Keratinocyte (primary cell): Measurements from ENCODE around the gene REEP6. TPM values are rescaled to one million over a fixed set of nuclear protein-coding genes. Genes with fewer than 3 reads are reported as not detected.

Experiments
- DNase-seq: peaks from one replicate; pipeline ENCODE4 v3.0.0-alpha.2; 2011; ENCODE audit warnings: low read depth, missing footprints, low spot score
- FAIRE-seq: peaks from 2 replicates; lab custom pipeline; 2011; peaks lifted over from hg19 to GRCh38; lab: Jason Lieb, UNC
- H2AFZ ChIP-seq: 2 replicates; pipeline ENCODE4 v1.6.0; 2012; ENCODE audit warnings: low read length, control low read depth, inconsistent platforms; ENCODE audit not compliant: control insufficient read depth
- H3K27ac ChIP-seq: 2 replicates; pipeline ENCODE4 v1.5.1; 2011; ENCODE audit warnings: low read length; ENCODE audit not compliant: control insufficient read depth, insufficient read depth
- H3K27me3 ChIP-seq: 3 replicates; pipeline ENCODE4 v1.6.0; 2011; ENCODE audit warnings: low read length; ENCODE audit not compliant: control insufficient read depth, insufficient read depth; ENCODE audit errors: extremely low read depth
- H3K36me3 ChIP-seq, 2 experiments: 2 replicates in 1 of 2; 3 replicates in 1 of 2; pipeline ENCODE4 v1.5.1; 2011; ENCODE audit warnings: low read length in 2 of 2, mild to moderate bottlenecking in 1 of 2; ENCODE audit not compliant: control insufficient read depth in 2 of 2, insufficient read depth in 2 of 2; ENCODE audit errors: extremely low read depth in 1 of 2
- H3K4me1 ChIP-seq: 3 replicates; pipeline ENCODE4 v1.5.1; 2011; ENCODE audit warnings: low read length; ENCODE audit not compliant: control insufficient read depth, insufficient read depth; ENCODE audit errors: extremely low read depth
- H3K4me2 ChIP-seq: 3 replicates; pipeline ENCODE4 v1.6.0; 2011; ENCODE audit warnings: low read depth, low read length; ENCODE audit not compliant: control insufficient read depth, insufficient read depth; ENCODE audit errors: extremely low read depth
- H3K4me3 ChIP-seq, 3 experiments: fragments of 200-600 bp in 1 of 3; sonication (generic) in 1 of 3; 2 replicates in 2 of 3; 3 replicates in 1 of 3; pipeline ENCODE4 v1.5.1; 2011 to 2016; ENCODE audit warnings: low read length in 3 of 3, mild to moderate bottlenecking in 3 of 3, control low read depth in 2 of 3, inconsistent platforms in 1 of 3, low read depth in 1 of 3, mixed read lengths in 1 of 3, mixed run types in 1 of 3, moderate library complexity in 1 of 3; ENCODE audit not compliant: control insufficient read depth in 2 of 3, insufficient read depth in 2 of 3; ENCODE audit errors: extremely low read depth in 1 of 3
- H3K79me2 ChIP-seq: 2 replicates; pipeline ENCODE4 v1.6.0; 2012; ENCODE audit warnings: low read length; ENCODE audit not compliant: control insufficient read depth, insufficient read depth
- H3K9ac ChIP-seq: 3 replicates; pipeline ENCODE4 v1.6.0; 2011; ENCODE audit warnings: low read length; ENCODE audit not compliant: control insufficient read depth, insufficient read depth; ENCODE audit errors: extremely low read depth
- H3K9me1 ChIP-seq: 3 replicates; pipeline ENCODE4 v1.6.0; 2011; ENCODE audit warnings: low read length; ENCODE audit not compliant: control insufficient read depth, insufficient read depth; ENCODE audit errors: extremely low read depth
- H3K9me3 ChIP-seq: 2 replicates; pipeline ENCODE4 v1.5.1; 2012; ENCODE audit warnings: low read depth, low read length; ENCODE audit not compliant: control insufficient read depth
- H4K20me1 ChIP-seq: 3 replicates; pipeline ENCODE4 v1.6.0; 2011; ENCODE audit warnings: low read length; ENCODE audit not compliant: control insufficient read depth, insufficient read depth; ENCODE audit errors: extremely low read depth
- EZH2 ChIP-seq: IDR thresholded peaks from one replicate; pipeline ENCODE4 v1.6.1; 2012; ENCODE audit warnings: inconsistent platforms, mild to moderate bottlenecking, low read length, moderate library complexity
- dilution Hi-C: fragments of 300-500 bp; cut with MboI; formaldehyde crosslinking; loops from one replicate; pipeline ENCODE4 v1.7.0; 2020; ENCODE audit warnings: low sequenced_read_pairs; ENCODE audit not compliant: extremely low pct_ligation_motif_present
- polyA plus RNA-seq, 5 experiments: library from polyadenylated mRNA; depleted of rRNA in 3 of 5; stranded (reverse) in 3 of 5; stranded (forward) in 1 of 5; unstranded in 1 of 5; fragments of >200 nt; gene quantifications; 1 replicate in 1 of 5; 2 replicates in 3 of 5; 3 replicates in 1 of 5; pipeline versions ENCODE4 v1.2.1 to v1.2.3, GENCODE V29; 2011 to 2012; ENCODE audit warnings: missing spikeins in 2 of 5, low read depth in 1 of 5, low replicate concordance in 1 of 5
- TF ChIP-seq, protein P1 (sequence below), 3 experiments: IDR thresholded peaks in 1 of 3; conservative IDR thresholded peaks in 1 of 3; optimal IDR thresholded peaks in 1 of 3; 2 replicates in 2 of 3; 3 replicates in 1 of 3; pipeline versions ENCODE3 to v1.5.1; 2011; ENCODE audit warnings: low read length in 3 of 3, mild to moderate bottlenecking in 3 of 3, moderate library complexity in 2 of 3, control low read depth in 1 of 3, inconsistent platforms in 1 of 3; ENCODE audit not compliant: insufficient read depth in 2 of 3; ENCODE audit errors: extremely low read depth in 1 of 3

REEP6 gene
- polyA plus RNA-seq, 1 donor (not counting 4 experiments of a cell fraction or from before 2014, with no cell fraction given), result 1.2 TPM

DNA sequence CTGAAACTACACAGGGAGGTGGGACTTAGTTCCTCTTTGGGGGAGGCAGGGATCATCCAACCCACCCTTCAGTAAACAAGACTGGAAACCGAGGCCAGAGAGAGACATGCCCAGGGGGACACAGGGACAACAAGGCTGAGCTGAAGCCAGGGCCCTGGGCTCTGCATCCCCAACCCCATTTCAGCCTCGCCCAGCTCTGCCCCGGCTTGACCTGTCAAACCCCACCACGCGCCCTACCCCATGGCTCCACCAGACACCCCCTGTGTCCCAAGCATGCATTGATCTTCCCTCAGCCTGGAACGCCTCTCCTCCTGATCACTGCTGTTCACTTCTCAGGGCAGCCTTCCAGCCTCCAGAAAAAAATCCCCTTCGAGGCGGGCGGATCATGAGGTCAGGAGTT is 43.0 kb upstream of the REEP6 start:
- no peak overlapping the region for H3K4me3 ChIP-seq
- H3K27me3 ChIP-seq, result peaks cover 73% of the 10 kb centered on the region

DNA sequence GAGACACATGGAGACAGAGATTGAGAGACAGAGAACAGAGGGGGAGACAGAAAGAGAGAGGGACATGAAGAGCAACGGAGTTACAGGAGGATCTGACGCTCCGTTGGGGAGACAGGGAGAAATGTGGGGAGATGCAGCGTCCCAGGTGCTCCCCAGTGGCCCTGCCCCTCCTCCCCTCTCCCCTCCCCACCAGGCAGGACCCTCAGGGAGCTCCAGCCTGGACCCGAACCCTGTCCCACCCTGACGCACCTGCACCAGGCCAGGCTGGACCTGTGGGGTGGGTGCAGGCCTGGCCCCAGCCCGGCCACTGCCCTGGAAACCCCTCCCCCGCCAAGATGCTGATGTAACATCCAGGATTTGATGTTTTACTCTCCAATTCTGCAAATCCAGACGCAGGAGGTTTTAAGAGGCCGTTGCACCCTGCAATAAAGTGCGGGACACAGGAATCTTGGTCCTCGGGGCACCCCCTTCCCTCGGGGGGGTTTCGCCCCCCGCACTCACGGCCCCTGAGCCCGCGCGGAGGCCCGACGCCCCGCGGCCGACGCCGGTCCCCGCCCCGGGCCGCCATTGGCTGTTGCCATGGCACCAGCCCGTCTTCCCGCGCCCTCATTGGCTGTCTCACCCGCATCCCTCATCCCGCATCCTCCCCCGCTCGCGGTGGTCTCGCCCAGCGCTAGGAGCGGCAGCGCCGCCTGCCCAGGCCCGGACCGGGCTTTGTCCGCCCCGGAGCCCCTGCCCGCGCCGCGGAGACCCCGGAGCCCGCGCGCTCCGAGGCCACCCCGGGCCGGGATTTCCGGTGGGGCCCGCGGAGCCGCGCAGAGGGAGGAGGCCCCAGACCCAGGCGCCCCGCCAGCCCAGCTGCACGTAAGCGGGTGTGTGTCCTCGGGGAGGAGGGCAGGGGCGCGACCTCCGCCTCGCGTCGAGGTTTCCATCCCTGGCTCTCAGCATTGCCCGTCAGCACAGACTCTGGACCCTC is 41.2 kb upstream of the REEP6 start, which contains the start of gene APC2:
APC2 (plus strand) TSS at position 655 of the 976 bp plus-strand sequence. CDS start 2,881 bp downstream, outside the sequence.
- TF ChIP-seq, protein P1, sequence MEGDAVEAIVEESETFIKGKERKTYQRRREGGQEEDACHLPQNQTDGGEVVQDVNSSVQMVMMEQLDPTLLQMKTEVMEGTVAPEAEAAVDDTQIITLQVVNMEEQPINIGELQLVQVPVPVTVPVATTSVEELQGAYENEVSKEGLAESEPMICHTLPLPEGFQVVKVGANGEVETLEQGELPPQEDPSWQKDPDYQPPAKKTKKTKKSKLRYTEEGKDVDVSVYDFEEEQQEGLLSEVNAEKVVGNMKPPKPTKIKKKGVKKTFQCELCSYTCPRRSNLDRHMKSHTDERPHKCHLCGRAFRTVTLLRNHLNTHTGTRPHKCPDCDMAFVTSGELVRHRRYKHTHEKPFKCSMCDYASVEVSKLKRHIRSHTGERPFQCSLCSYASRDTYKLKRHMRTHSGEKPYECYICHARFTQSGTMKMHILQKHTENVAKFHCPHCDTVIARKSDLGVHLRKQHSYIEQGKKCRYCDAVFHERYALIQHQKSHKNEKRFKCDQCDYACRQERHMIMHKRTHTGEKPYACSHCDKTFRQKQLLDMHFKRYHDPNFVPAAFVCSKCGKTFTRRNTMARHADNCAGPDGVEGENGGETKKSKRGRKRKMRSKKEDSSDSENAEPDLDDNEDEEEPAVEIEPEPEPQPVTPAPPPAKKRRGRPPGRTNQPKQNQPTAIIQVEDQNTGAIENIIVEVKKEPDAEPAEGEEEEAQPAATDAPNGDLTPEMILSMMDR (optimal IDR thresholded peaks at IDR 0.05 in 1 of 3, IDR thresholded peaks at IDR 0.05 in 1 of 3, conservative IDR thresholded peaks at IDR 0.05 in 1 of 3; ENCODE audit: extremely low read depth in 1 of 3, insufficient read depth in 2 of 3, low read length in 3 of 3), result no peak
- TF ChIP-seq EZH2, result peak; percentile 62
- H3K27ac ChIP-seq, result no peak within 1 kb of the TSS
- H3K36me3 ChIP-seq, result no peaks in the 10 kb centered on the region
- no peaks in the 10 kb centered on the region for H3K79me2 ChIP-seq
- no peaks in the 10 kb centered on the region for H3K9me1 ChIP-seq
- no peak within 1 kb of the TSS for H3K4me3 ChIP-seq
- no peaks in the 10 kb centered on the region for H3K9me3 ChIP-seq
- dilution Hi-C loops, result no loop called here
- DNase-seq, result no peak
- no peak within 1 kb of the TSS for H3K9ac ChIP-seq
- no peak within 1 kb of the TSS for H2AFZ ChIP-seq
- no peak within 1 kb of the TSS for H3K4me2 ChIP-seq
- H4K20me1 ChIP-seq, result no peaks in the 10 kb centered on the region
- H3K27me3 ChIP-seq, result peaks cover 84% of the 10 kb centered on the region
- no peaks in the 10 kb centered on the region for H3K4me1 ChIP-seq
- FAIRE-seq, result no peak

More for the DNA sequence above, 43.0 kb upstream of the REEP6 start:
- no peaks in the 10 kb centered on the region for H3K9me3 ChIP-seq
- FAIRE-seq, result no peak
- H4K20me1 ChIP-seq, result peaks cover 4% of the 10 kb centered on the region
- no peak overlapping the region for H3K9ac ChIP-seq
- no peak overlapping the region for H3K27ac ChIP-seq
- no peaks in the 10 kb centered on the region for H3K79me2 ChIP-seq
- no peak for DNase-seq
- peaks cover 6% of the 10 kb centered on the region for H3K4me1 ChIP-seq
- TF ChIP-seq, protein P1 (optimal IDR thresholded peaks at IDR 0.05 in 1 of 3, IDR thresholded peaks at IDR 0.05 in 1 of 3, conservative IDR thresholded peaks at IDR 0.05 in 1 of 3; ENCODE audit: extremely low read depth in 1 of 3, insufficient read depth in 2 of 3, low read length in 3 of 3), result no peak
- TF ChIP-seq EZH2, result no peak
- no peak overlapping the region for H3K4me2 ChIP-seq
- no peak overlapping the region for H2AFZ ChIP-seq
- no peaks in the 10 kb centered on the region for H3K36me3 ChIP-seq
- H3K9me1 ChIP-seq, result peaks cover 3% of the 10 kb centered on the region
- dilution Hi-C loops, result no loop called here
